NCI-H82 treated with DMSO at 0.1 percent for 48 hours (cell line): ENCODE results near the gene DYNC2H1.
A peak's percentile ranks its signal among the peaks of the same experiment; 100 is the strongest.

Experiments
- DNase-seq: peaks from one replicate; lab custom pipeline; 2025; ENCODE audit not compliant: unreplicated experiment; lab: John Stamatoyannopoulos, UW

DYNC2H1 gene

DNA sequence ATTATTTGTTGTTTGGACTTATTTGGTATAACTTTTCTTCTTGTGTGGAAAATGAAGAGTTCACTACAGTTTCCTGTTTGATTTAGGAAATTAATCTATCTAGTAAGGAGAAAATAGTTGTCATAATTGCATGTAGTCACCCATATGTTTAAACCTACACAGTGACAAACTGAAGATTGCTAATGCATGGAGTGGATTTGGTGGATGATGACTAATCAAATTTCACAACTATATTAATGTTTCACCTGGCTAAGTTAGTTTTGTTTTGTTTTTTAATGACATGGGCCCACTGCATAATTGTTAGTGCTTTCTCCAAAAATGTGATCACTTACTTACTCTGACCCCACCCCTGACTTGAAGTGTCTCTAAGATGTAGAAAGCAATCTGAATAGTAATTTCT lies 170.6 kb downstream of the DYNC2H1 start:
- DNase-seq, result no peak

DNA sequence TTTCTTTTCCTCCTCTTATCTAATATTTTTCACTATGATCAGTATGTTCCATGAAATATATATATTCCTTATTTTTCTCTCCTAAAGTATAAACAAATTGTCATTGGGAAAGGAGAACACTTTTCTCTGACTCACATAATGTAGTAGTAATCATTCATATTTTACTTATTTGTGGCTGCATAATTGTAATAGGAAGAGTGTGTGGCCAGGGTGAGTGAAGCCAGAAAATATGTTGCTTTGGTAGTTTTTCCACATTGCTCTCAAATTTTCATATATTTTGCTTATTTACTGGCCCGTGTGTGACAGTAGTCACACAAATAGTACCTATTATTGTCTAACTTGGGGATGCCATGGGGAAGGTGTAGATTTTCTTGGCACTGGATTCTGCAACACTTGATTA lies 172.1 kb downstream of the DYNC2H1 start:
- no peak for DNase-seq

DNA sequence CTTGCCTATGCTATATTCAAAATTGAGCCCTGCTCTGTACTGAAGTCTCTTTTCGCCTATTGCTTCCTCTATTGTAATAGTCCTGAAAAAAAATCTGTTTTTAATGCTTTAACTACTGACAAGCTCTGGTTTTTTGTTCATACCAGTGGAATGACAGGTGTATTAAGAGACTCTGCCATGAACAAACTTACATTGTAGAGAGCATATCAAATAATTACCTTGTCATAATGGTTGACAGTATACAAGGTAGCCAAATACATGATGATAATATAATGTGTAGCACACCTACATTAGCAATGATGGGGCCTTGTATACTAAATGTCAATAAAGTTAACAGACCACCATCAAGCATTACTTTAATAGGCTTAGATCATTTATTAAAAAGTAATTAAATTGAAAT lies 175.0 kb downstream of the DYNC2H1 start:
- DNase-seq, result no peak

DNA sequence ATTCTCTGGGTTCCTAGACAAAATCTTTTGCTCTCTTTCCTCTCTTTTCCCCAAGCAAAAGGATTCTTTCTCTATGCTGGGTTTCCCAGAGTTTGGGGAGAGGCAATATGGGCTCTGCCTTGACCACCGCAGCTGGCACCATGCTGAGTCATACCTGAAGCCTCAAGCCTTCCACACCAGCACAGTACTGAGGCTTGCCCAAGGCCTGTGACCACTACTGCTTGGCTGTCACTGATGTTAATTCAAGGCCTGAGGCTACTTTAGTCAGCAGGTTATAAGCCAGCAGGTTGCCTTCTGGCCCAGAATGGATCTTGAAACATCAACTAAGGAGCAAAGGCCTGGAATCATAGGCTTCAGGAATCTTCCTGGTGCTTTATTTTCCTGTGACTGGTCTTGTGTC lies 185.3 kb downstream of the DYNC2H1 start:
- DNase-seq, result no peak

DNA sequence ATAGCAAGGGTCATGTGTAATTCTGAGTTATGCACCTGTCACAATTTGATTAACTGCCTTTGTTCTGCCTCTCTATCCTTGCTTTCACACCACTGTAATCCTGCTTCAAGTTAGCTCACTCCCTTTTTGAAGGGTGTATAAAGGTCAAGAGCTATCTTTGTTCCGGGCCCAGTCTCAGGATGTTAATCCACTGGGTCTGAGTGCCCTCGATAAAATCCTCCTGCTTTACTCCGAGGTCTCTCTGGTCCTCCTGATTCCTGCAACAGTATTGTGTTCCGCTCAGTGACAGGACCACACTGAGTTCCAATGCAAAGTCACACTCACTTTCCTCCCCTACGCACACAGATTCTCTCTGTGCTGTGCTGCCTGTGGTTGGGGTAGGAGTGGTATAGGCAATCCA lies 186.5 kb downstream of the DYNC2H1 start:
- no peak for DNase-seq

DNA sequence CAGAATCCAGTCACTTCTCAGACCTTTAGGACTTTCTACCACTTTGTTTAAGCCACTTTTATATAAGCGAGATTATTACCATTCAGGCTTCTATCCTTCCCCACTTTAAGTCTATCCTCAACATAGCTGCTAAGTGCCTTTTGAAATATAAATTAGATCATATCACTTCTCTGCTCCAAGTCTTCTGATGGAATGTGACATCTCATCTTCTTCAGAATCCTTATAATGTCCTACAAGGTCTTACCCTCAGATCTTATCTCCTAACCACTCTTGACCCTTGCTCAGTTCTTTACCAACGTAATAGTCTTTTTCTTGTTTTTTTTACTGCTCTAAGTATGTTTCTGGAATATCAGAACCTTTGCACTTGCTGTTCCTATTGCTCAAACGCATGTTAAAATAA lies 188.7 kb downstream of the DYNC2H1 start:
- no peak for DNase-seq

DNA sequence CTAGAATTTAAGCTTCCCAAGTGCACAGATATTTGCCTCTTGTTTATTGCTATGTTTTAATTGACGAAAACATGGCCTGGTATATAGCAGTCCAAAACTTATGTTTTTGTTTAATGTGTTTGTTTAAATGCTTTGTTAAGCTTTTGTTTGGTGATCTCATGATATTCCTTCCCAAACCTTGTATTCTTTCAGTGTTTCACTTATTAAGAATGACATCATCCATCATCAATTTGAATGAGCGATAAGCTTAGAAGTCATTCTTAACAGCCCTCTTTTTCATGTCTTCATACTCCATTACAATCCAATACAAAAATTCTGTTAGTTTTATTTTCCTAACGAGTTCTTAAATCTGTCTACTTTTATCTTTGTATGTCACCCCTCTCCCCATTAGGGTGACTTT lies 206.0 kb downstream of the DYNC2H1 start:
- DNase-seq, result no peak

DNA sequence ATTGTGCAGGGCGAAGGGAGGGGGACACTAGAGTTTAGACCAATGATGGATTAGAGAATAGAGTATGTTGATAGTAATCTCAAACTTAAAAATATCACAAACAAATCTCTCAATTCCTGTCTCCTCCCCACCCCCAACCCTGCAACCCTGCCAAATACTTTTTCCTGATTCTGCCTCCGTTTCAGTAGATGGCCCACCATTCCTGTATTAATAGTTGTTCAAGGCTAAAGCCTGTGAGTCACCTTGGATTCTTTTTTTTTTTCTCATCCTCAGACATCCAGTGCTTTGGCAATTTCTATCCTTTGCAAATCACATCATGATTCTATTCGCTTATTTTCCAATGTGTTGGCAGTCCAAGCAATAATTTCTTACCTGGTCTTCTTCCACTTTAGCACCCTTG lies 207.9 kb downstream of the DYNC2H1 start:
- DNase-seq, result no peak

DNA sequence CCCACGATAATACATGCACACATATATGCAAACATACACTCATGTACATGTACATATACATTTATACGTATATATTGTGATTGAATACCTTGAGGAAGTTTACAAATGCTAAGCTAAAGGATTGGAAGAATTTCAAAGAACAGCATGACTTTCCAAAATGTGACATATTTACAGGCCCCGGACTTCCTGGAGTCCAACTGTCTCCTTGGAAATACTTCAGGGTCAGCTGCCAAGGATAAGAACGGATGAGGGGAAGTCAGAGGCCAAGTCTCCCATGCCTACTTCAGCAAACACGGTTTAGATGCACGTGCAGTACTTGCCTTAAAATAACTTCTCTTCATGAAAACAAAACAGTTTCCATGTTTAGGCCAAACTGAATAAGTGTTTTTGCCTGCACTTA lies 213.6 kb downstream of the DYNC2H1 start:
- no peak for DNase-seq

DNA sequence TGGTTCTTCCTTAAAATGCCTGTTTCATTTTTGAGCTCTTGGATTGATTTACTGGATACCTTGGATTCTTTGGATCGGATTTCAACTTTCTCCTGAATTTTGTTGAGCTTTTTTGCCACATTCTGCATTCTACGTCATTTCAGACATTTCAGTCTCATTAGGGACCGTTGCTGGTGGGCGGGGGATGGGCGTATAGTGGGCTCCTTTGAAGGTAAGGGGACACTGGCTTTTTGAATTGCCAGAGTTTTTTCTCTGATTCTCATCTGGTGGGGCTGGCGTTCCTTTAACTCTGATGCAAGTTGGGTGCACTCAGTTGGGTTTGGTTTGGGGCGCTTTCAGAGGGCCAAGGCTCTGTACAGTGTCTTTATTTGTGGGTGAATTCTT lies 216.5 kb downstream of the DYNC2H1 start:
- DNase-seq, result no peak

DNA sequence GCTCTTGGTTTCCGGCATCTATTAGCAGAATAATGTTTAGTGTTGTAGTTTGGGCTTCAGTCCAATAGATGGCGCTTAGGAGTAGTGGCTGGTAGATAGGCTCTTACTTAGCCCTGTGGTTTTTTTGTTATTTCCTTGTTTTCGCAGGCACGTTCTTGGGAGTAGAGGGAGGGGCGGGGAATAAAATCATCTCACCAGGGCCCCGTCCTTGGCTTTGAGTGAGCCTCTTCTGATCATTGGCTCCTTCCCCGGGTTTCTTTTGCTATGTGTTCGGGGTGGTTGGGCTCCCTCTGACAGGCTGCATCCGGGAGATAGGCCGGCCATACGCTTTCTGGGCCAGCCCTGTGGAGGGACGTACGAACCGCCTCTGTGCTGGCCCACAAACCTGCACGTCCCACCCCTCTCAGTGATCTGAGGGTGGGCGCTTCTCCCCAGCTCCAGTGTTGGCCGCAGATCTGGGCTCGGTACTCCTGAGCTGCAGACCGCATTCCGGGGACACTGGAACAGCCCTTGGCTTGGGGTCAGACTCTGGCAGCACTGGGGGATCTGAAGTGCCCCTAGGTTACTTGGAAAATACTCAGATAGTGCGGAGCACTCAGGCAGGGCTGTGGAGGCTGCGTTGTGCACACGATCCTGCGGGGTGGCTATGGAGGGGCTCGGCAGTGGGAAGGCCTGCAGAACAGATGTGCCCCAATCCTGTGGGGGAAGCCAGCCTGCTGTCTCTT lies 217.0 kb downstream of the DYNC2H1 start:
- peak; percentile 66 for DNase-seq

DNA sequence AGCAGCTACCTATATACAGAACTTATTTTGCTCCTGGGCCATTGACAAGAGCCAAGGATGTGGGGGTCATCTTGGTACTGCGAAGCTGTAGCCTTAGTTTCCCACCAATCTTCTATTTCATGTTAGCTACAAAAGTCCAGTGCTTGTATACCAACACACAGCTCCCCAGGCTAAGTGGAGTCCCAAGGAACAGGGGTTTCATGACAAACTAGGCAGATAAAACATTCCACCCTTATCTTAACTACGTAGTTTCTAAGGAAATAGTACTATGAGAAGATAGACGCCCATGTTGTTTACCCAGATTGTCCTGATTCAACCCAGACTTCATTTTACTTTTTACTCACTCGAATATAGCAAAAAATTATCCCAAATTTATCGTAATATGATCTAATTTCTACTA lies 218.5 kb downstream of the DYNC2H1 start:
- DNase-seq, result no peak

DNA sequence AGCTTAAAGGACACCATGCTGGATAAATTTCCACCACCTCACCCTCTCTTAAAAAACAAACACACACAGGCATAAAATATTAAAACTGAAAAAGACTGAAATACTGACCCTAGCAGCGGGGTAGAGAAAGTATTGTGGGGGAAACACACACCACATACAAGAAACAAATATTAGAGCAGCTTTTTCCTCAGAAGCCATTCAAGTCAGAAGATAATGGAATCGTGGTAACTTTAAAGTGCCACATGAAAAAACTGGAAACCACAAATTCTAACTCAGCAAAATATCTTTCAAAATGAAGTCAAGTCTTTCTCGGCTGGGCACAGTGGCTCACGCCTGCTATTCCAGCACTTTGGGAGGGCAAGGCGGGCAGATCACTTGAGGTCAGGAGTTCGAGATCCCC lies 223.2 kb downstream of the DYNC2H1 start:
- DNase-seq, result no peak

DNA sequence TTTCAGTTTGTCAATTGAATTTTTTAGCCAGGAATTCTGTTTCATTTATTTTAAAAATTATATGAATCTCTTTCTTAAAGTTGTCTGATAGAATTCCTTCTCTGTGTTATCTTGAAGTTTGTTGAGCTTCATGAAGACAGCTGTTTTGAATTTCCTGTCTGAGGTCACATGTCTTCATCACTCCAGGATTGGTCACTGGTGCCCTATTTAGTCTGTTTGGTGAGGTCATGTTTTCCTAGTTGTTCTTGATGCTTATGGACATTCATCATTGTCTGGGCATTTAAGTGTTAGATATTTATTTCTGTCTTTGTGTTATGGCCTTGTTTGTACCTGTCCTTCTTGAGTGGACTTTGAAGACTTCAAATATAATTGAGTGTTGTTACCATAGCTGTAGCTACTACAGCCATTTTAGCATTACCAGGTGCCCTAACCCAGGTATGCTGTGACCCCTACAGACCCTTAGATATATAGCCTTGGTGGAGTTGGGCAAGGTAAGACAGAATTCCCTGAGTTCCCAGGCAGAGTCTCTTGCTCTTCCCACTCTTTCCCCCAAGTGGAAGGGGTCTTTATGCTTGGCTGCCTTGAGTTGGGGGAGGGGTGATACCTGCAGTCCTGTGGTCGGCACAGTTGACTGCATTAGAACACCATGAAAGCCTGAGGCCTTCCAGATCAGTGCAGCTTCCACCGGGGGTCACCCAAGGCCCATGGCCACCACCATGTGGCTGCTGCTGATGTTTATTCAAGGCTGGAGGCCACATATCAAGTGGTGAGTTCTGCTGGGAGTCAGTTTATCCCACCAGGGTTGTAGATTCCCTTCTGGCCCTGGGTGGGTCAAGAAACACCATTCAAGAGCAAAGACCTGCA lies 229.6 kb downstream of the DYNC2H1 start:
- no peak for DNase-seq

DNA sequence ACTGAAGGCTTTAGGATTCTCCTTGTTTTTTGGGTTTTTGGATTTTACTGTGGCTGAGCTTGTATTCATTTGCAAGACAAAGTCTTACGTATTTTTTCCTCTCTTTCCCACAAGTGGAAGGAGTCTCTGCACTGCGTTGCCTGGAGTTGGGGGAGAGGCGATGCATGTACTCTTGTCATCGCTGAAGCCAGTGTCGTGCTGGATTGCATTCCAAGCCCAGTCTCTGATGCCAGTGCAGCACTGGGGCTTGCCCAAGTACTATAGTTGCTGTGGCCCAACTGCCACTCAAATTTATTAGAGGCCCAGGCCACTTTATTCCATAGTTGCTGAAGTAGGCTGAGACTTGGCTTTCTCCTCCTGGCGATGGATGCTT lies 230.2 kb downstream of the DYNC2H1 start:
- no peak for DNase-seq

DNA sequence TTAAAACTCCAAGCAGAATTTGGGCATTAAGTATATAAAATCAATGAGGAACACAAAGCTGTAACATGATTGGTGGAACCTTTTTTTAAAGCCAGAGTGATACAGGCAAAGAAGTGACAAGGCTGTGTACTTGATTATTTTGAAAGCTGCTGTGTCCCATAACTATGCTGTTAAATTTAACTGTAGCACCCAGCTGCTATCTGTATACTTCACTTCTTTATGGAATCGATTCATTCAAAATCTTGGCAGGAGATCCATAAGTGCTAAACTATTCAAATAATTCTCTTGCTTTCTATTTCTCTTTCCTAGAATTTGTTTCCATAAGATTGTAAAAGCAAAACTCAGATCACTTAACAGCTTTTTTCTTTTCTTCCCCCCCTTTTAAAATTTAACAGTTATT lies 231.7 kb downstream of the DYNC2H1 start:
- DNase-seq, result no peak

DNA sequence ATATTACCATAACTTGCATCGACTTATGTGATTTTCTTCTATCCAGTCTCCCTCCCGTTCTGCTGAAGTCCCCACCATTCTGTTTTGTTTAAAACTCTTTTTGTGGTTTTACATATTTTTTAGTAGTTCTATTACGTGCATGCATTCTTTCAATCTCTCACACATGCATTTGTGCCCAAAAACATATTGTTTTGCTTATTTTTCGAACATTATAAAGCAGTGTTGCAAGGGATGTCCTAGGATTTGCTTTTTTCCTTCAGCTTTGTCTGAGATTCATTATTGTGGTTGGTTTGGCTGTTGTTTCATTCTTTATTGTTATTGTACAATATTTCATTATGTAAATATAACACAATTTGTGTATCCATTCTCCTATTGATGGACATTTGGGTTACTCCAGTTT lies 235.7 kb downstream of the DYNC2H1 start:
- no peak for DNase-seq

DNA sequence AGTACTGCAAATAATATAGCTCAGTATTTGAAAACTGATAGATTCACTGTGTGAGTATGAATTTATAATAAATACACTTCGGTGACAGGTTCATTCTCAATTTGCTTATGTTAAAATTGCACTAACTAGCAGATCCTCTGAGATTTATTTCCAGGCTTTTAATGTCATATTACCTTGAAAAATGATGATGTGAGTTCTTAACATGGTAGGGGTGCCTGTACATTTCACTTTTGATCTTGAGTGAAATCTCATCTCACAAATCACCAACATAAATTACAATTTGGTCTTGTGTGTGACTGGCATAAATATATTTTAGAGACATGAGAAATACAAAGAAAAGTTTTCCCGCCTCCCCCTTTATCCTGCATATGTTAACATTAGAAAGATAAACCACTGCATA lies 240.4 kb downstream of the DYNC2H1 start:
- no peak for DNase-seq

DNA sequence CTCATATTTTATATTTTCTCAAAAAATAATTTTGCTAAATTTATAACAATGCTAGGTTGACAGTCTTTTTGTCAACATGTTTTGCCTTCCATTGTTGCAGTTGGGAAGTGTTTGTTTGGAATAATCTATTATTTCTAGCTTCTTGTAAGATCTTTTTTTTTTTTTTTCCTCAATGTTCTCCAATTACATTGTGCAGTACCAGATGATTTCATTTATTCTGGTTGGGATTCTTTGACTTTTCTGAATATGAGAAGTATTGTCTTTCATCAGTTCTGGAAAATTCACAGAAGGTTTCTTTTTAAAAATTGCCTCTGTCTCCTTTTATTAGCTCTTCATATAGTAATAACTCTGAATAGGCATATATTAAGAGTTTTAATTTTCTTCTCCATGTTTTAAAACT lies 245.4 kb downstream of the DYNC2H1 start:
- no peak for DNase-seq

DNA sequence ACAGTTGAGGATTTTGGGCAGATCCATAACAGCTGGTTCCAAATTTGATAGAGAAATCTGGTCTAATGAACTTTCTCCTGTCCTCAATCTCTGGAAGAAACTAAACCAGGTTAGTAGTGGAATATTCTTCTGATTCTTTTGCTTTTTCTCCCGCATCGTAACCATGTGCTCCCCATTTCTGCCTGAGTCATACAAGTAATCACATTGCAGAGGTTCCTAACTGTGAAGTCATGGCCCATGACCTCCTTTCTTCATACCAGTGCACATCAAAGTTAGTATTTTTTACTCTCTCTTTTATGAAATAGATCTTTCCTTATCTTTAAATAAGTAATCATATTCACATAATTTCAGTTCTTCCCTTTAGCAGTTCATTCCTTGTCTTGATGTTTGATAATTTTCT lies 249.0 kb downstream of the DYNC2H1 start:
- no peak for DNase-seq

DNA sequence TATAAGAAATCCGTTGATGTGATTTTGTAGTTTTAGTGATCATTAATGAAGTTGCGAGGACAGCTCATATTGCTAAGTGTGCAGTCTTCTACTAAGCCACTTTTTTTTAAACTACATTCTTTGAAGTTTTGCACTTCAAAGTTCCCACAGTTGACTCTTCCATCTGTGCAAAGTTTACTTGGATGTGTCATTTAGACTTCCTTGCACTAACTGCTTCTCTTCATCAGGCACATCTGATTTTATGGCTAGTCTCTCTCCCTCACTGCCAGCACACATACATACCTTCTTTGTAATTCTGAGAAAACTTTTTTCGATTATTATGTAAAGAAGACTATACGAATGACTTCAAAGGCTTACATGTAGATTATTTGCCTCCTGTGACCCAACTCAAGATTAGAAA lies 250.0 kb downstream of the DYNC2H1 start:
- no peak for DNase-seq

DNA sequence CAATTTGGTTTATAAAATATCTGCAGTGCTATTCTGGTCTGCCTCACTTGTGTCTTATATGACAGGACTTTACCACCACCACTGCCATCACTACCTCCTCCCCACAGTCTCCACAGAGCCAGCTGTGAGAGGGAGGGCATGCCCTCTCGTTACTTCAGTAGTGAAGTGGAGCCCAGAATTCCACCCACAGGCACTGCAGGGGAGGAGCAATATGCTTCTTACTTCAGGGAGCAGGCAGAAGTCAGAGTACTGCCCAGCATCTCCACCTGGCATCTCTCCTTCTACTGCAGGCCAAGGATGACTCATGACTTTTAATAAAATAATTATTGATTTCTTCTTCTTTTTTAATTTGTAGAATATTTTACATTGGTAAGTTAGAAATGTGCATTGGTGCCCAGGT lies 255.5 kb downstream of the DYNC2H1 start:
- no peak for DNase-seq

DNA sequence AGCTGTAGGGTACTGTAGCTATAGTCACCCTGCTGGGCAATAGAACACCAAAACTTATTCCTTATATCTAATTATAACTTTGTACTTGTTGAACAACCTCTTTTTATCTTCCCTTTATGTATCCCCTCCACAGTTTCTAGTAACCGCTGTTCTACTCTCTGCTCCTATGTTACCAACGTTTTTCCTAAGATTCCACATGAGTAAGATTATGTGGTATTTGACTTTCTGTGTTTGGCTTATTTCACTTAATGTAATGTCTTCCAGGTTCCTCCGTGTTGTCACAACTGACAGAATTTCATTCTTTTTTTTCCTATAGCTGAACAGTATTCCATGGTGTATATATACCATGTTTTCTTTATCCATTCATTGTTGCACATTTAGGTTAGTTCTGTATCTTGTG lies 258.4 kb downstream of the DYNC2H1 start:
- DNase-seq, result no peak
